Natural killer cell (primary cell): ENCODE measurements around the gene PSMD7. TPM values are rescaled to one million over a fixed set of nuclear protein-coding genes. Genes with fewer than 3 reads are reported as not detected.

ENCODE experiments used
- ATAC-seq, 3 donors: fragments of 150-1000 bp in 2 of 3; fragments of 200-7000 bp in 1 of 3; cut with Tn5 transposase; 1 replicate in 1 of 3; 2 replicates in 2 of 3; pipeline ENCODE4 v1.10.0; 2021; ENCODE audit warnings: mild to moderate bottlenecking in 2 of 3, moderate library complexity in 2 of 3
- DNase-seq, 2 donors: peaks; one replicate each; pipeline versions ENCODE4 v3.0.0 to v3.0.0-alpha.2; 2013 to 2021; ENCODE audit warnings: mixed read lengths in 1 of 2
- H3K27ac ChIP-seq: one replicate; pipeline ENCODE4 v1.5.1; 2013; ENCODE audit warnings: mild to moderate bottlenecking, low read length
- H3K27me3 ChIP-seq: one replicate; pipeline ENCODE4 v1.6.1; 2013; ENCODE audit warnings: low read length; ENCODE audit not compliant: control insufficient read depth, insufficient read depth
- H3K36me3 ChIP-seq: one replicate; pipeline ENCODE4 v1.6.1; 2013; ENCODE audit warnings: low read length; ENCODE audit not compliant: control insufficient read depth, insufficient read depth
- H3K4me1 ChIP-seq: one replicate; pipeline ENCODE4 v1.6.1; 2013; ENCODE audit warnings: low read length; ENCODE audit not compliant: control insufficient read depth, insufficient read depth
- H3K4me3 ChIP-seq: one replicate; pipeline ENCODE4 v1.5.1; 2013; ENCODE audit warnings: low read length
- H3K9me3 ChIP-seq: one replicate; pipeline ENCODE4 v1.6.1; 2013; ENCODE audit warnings: low read length; ENCODE audit not compliant: control insufficient read depth, insufficient read depth
- H3K27ac Mint-ChIP-seq, 2 donors: one replicate each; pipeline ENCODE4 v1.8.0; 2022; ENCODE audit warnings: mild to moderate bottlenecking in 2 of 2, mixed read lengths in 2 of 2, moderate library complexity in 1 of 2
- H3K27me3 Mint-ChIP-seq, 2 donors: one replicate each; pipeline ENCODE4 v1.8.0; 2022; ENCODE audit warnings: low read depth in 2 of 2, mixed read lengths in 2 of 2
- H3K36me3 Mint-ChIP-seq: one replicate; pipeline ENCODE4 v1.8.0; 2022; ENCODE audit warnings: mixed read lengths
- H3K4me1 Mint-ChIP-seq, 2 donors: one replicate each; pipeline ENCODE4 v1.8.0; 2022; ENCODE audit warnings: mixed read lengths in 2 of 2
- H3K4me3 Mint-ChIP-seq: one replicate; pipeline ENCODE4 v1.8.0; 2022; ENCODE audit warnings: mild to moderate bottlenecking, moderate library complexity, mixed read lengths
- H3K9me3 Mint-ChIP-seq, 2 donors: one replicate each; pipeline ENCODE4 v1.8.0; 2022; ENCODE audit warnings: mixed read lengths in 2 of 2
- WGBS: methylation state at CpG from one replicate; pipeline ENCODE4 v1.1.7; 2013; ENCODE audit warnings: missing lambda C conversion rate; ENCODE audit not compliant: insufficient coverage; 5-methylcytosine and 5-hydroxymethylcytosine counted together
- intact Hi-C: fragments of 100-400 bp; cut with micrococcal nuclease; formaldehyde crosslinking; loops from one replicate; pipeline ENCODE4 v1.14.2; 2022
- total RNA-seq, 4 donors: library from RNA; stranded (reverse); fragments of 120-200 nt in 1 of 4; gene quantifications; one replicate each; pipeline versions ENCODE4 v1.2.3 to v1.2.4, GENCODE V29; 2013 to 2022
- TF ChIP-seq, protein P1 (sequence below): fragments of 200-600 bp; IDR thresholded peaks from one replicate; pipeline ENCODE4 v1.8.0; 2022; ENCODE audit warnings: antibody characterized with exemption

Gene PSMD7
- total RNA-seq, 3 donors from 2014 or later (not counting 1 experiment from before 2014, with no cell fraction given) = 81.0 to 89.2 (median 81.7) TPM

DNA sequence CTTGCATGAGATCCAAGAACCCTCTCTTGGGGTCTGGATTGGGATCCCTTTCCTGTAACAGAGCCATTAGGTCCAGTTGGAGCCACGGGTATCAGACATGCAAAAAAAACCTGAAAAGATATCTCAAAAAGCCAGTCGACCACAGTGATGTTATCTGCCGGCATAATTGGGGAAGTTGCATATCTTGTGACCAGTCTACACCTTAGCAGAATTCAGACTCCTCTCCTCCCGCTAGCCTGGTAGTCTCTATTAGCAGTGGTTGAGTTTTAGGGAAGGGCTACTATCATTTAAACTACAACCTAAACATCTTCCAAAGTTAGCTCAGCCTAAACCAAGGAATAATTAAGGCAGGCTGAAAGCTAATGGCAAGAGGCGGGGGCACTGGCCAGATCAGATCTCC lies 16.2 kb upstream of the PSMD7 start:
- H3K27me3 Mint-ChIP-seq = peaks cover 11 to 13% of the 10 kb centered on the region in 2 donors
- ATAC-seq = no peak
- H3K4me1 Mint-ChIP-seq = no peaks in the 10 kb centered on the region
- intact Hi-C loops = no loop called here
- H3K4me3 Mint-ChIP-seq = no peak overlapping the region
- 49% methylated on average over 2 of the region's 5 CpGs for WGBS
- no peaks in the 10 kb centered on the region for H3K9me3 Mint-ChIP-seq
- H3K36me3 Mint-ChIP-seq = no peaks in the 10 kb centered on the region
- no peak for DNase-seq
- Histone ChIP-seq H3K9me3 (peaks cover 4% of the 10 kb centered on the region), H3K36me3 (no peaks in the 10 kb centered on the region), H3K27ac (no peak overlapping the region), H3K4me3 (no peak overlapping the region), H3K27me3 (no peaks in the 10 kb centered on the region), H3K4me1 (no peaks in the 10 kb centered on the region)
- no peak overlapping the region for H3K27ac Mint-ChIP-seq
- TF ChIP-seq, protein P1, sequence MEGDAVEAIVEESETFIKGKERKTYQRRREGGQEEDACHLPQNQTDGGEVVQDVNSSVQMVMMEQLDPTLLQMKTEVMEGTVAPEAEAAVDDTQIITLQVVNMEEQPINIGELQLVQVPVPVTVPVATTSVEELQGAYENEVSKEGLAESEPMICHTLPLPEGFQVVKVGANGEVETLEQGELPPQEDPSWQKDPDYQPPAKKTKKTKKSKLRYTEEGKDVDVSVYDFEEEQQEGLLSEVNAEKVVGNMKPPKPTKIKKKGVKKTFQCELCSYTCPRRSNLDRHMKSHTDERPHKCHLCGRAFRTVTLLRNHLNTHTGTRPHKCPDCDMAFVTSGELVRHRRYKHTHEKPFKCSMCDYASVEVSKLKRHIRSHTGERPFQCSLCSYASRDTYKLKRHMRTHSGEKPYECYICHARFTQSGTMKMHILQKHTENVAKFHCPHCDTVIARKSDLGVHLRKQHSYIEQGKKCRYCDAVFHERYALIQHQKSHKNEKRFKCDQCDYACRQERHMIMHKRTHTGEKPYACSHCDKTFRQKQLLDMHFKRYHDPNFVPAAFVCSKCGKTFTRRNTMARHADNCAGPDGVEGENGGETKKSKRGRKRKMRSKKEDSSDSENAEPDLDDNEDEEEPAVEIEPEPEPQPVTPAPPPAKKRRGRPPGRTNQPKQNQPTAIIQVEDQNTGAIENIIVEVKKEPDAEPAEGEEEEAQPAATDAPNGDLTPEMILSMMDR = no peak

DNA sequence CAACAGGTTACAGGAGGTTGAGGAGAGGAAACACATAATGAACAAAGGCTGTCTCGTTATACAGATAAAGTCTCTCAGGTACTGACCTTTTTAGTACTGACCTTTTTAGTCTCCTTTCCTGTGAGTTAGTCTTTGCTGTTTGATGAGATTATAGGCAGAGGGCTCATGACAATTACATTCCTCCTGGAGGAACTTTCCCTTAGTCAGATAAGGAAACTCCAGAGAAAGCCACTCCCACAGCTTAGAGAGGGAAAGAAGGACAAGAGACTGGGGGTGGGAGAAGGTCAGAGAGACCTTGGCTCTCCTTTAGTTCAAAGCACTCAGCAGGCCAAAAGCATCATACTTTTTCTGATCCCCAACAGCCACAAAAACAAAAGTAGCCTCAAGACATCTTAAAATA lies 15.3 kb upstream of the PSMD7 start:
- Mint-ChIP-seq H3K27me3 (peaks cover 6 to 13% of the 10 kb centered on the region in 2 donors), H3K9me3 (no peaks in the 10 kb centered on the region), H3K4me3 (no peak overlapping the region), H3K4me1 (no peaks in the 10 kb centered on the region), H3K36me3 (no peaks in the 10 kb centered on the region), H3K27ac (no peak overlapping the region)
- Histone ChIP-seq H3K27ac (no peak overlapping the region), H3K9me3 (peaks cover 4% of the 10 kb centered on the region), H3K4me3 (no peak overlapping the region), H3K27me3 (no peaks in the 10 kb centered on the region), H3K36me3 (no peaks in the 10 kb centered on the region), H3K4me1 (no peaks in the 10 kb centered on the region)
- ATAC-seq (no peak), DNase-seq (no peak)
- intact Hi-C loops = no loop called here
- TF ChIP-seq, protein P1 = no peak
- 73% methylated on average over 1 of the region's 1 CpG for WGBS

DNA sequence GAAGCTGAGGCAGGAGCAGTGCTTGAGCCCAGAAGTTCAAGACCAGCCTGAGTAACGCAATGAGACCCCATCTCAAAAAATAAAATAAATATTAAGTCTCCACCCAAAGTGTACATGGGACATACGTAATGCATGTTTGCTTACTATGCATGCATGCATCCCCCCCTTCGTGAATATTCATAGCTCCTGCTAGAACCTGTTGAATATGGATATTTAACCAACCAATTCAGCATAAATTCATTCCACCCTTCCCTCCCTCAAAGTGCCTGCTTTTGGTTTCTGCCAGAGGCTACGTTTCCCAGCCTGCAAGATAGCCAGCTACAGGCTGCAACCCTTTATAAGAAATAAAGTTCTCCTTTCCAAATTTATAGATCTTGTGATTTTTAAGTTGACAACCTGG lies 12.9 kb upstream of the PSMD7 start:
- Mint-ChIP-seq H3K27me3 (peaks cover 0 to 6% of the 10 kb centered on the region in 2 donors), H3K9me3 (no peaks in the 10 kb centered on the region), H3K4me1 (no peaks in the 10 kb centered on the region), H3K4me3 (no peak overlapping the region), H3K36me3 (no peaks in the 10 kb centered on the region), H3K27ac (no peak overlapping the region)
- no peaks in the 10 kb centered on the region for H3K4me1 ChIP-seq
- peaks cover 4% of the 10 kb centered on the region for H3K9me3 ChIP-seq
- no peak overlapping the region for H3K4me3 ChIP-seq
- H3K36me3 ChIP-seq = no peaks in the 10 kb centered on the region
- H3K27ac ChIP-seq = no peak overlapping the region
- intact Hi-C loops = no loop called here
- H3K27me3 ChIP-seq = no peaks in the 10 kb centered on the region
- ATAC-seq (no peak), DNase-seq (no peak)
- TF ChIP-seq, protein P1 = no peak
- 72% methylated on average over 4 of the region's 4 CpGs for WGBS

DNA sequence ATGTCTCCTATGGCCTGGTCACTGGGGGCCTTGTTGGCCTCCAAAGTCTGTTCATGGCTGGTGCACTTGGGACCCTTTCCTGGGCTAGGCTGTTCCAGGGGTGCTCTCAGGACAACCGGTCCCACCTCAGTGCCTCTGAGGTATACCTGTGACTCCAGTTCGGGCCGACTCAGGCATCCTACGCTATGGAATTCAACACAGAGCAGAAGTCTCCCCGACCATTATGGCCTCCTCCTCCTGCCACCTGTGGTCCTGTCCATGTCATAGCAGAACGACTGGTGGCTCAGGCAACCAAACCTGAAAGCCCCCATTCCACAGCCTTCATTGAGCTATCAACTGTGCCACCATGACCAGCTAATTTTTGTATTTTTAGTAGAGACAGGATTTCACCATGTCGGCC lies 8.5 kb upstream of the PSMD7 start:
- H3K27ac Mint-ChIP-seq = no peak overlapping the region
- peaks cover 6% of the 10 kb centered on the region for H3K36me3 Mint-ChIP-seq
- TF ChIP-seq, protein P1 = no peak
- no peaks in the 10 kb centered on the region for H3K9me3 ChIP-seq
- no peaks in the 10 kb centered on the region for H3K9me3 Mint-ChIP-seq
- H3K36me3 ChIP-seq = no peaks in the 10 kb centered on the region
- H3K4me1 Mint-ChIP-seq = no peaks in the 10 kb centered on the region
- ATAC-seq (no peak), DNase-seq (no peak)
- no peak overlapping the region for H3K4me3 ChIP-seq
- no peaks in the 10 kb centered on the region for H3K27me3 ChIP-seq
- no peak overlapping the region for H3K4me3 Mint-ChIP-seq
- 94% methylated on average over 7 of the region's 7 CpGs for WGBS
- no peak overlapping the region for H3K27ac ChIP-seq
- intact Hi-C loops = no loop called here
- H3K4me1 ChIP-seq = no peaks in the 10 kb centered on the region
- no peaks in the 10 kb centered on the region for H3K27me3 Mint-ChIP-seq
